ENCODE results near the gene SLC47A2.
"Not testable (repeated sequence)": the region's sequence is repeated elsewhere in the genome, so short reads cannot be mapped to it uniquely, and the experiment has no call there.

The SLC47A2 gene

DNA sequence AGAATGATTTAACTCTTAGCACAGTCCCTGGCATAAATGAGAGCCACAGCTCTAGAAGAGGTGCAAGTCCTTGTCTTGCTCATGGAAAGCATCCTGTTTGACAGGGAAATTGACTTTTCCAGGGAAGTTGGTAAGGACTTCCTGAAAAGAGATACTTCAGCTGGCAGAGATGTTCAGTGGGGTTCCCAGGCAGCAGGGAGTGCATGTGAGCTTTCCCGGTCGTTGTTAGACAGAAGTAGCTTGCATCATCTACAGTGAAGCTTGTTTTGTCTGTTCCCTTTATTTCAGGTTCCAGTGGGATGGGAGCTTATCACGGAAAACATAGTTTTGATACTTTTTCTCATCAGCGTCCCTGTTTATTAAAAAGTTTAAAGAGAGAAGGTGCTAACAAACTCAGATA, 45.0 kb downstream of the SLC47A2 start:
- DNase-seq (ENCODE audit: low read depth in 4 of 4, low spot score in 1 of 4) = no peak

DNA sequence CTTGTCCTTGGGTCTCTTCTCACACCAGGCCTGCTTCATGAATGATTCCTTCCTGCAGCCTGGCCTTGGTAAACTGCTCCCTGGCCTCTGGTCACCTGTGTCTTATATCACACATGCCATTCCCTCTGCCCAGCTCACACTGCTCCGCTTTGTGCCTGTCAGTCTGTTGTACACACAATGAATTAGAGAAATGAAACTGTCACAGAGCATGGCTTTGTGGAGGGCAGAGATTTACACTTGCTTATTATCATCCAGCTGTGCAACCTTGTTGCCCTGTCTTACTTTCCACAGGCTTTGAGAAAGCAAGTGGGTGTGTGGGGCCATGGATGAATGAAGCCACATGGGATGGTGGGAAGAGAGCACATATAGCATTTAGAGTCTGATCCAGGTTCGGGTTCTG, 45.5 kb downstream of the SLC47A2 start:
- no peak for DNase-seq (ENCODE audit: low read depth in 4 of 4, low spot score in 1 of 4)

DNA sequence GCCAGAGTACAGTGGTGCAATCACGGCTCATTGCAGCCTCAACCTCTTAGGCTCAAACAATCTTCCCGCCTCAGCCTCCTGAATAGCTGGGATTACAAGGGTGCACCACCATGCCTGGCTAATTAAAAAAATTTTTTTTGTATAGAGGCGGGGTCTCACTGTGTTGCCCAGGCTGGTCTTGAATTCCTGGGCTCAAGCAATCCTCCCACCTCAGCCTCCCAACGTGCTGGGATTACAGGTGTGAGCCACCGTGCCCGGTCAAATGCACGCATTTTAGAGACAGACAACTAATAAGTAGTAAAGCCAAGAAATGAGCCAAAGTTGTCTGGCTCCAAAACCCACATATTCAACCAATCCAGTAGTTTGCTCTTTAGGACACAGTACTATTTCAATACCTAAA, 46.7 kb downstream of the SLC47A2 start:
- not testable (repeated sequence) for DNase-seq (ENCODE audit: low read depth in 4 of 4, low spot score in 1 of 4)

DNA sequence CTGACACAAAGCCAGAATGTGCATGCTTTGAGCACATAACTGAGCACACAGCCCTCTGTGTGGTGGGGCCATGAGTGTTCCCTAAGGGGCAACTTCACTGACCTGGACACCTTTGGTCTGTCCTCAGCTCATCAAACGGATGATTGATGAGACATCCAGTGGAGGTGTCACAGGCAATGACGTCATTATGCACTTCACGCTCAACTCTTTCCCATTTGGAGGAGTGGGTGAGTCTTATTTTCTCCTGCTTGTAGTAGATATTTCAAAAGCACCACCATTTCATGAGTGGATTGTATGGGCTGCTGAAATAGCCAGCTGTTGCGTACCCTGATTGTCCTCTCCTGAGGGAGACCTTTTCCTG, 51.6 kb downstream of the SLC47A2 start:
- no peak for DNase-seq (ENCODE audit: low read depth in 4 of 4, low spot score in 1 of 4)

DNA sequence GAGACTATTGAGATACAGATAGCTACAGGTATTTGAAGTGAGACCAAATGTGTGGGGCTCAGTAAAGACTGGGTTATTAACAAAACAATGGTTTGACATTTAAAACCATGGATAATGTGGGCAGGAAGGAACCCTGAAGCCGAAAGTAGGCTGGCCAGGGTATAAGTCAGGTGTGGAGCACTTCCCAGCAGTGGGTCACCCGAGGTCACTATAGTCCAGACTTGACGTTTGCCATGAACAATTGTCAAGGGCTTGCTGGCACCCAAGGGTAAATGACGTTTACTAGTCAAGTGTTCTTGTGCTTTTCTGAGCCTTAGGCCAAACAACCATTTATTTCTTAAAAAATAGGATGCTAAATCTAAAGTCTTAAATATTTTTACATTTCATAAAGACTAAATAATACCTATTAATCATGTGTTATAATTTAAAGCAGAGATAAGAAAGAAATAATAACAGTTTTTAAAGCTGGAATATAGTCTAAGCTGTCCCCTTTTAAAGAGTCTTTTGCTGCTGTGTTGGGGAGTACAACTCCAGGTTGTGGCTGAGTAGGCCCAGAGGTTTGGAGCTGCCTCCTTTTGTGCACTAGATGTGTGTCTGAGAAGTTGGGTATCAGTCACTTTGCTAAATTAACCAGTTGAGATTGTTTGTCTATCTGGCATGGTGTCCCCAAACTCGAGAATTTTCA, 52.1 kb downstream of the SLC47A2 start:
- no peak for DNase-seq (ENCODE audit: low read depth in 4 of 4, low spot score in 1 of 4)

DNA sequence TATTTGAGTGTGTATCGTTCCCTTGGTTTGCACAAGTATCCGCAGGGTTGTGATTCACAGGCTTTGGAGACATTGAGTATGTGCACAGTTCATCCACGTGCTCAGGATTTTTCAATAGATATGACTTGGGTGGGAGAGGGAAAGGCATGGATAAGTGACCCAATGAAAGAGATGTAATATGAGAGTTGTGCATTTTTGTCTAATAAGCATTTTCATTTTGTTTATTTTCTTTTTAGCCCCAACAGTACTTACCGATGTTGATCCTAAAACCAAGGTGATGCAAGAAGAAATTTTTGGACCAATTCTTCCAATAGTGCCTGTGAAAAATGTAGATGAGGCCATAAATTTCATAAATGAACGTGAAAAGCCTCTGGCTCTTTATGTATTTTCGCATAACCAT, 53.3 kb downstream of the SLC47A2 start:
- DNase-seq (ENCODE audit: low read depth in 4 of 4, low spot score in 1 of 4) = no peak

DNA sequence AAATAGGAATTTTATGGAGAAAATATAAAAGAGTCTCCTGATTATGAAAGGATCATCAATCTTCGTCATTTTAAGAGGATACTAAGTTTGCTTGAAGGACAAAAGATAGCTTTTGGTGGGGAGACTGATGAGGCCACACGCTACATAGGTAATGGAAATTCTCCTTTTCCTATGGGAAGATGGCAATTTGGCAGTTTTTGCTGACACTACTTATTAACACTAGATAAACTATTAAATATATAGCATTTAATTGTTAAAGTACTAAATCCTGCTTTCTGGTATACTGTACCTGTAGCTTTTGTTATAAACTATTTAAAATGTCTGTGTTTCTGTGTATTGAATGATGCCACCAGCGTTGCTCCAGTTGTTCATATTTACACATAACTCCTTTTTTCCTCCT, 55.3 kb downstream of the SLC47A2 start:
- no peak for DNase-seq (ENCODE audit: low read depth in 4 of 4, low spot score in 1 of 4)

DNA sequence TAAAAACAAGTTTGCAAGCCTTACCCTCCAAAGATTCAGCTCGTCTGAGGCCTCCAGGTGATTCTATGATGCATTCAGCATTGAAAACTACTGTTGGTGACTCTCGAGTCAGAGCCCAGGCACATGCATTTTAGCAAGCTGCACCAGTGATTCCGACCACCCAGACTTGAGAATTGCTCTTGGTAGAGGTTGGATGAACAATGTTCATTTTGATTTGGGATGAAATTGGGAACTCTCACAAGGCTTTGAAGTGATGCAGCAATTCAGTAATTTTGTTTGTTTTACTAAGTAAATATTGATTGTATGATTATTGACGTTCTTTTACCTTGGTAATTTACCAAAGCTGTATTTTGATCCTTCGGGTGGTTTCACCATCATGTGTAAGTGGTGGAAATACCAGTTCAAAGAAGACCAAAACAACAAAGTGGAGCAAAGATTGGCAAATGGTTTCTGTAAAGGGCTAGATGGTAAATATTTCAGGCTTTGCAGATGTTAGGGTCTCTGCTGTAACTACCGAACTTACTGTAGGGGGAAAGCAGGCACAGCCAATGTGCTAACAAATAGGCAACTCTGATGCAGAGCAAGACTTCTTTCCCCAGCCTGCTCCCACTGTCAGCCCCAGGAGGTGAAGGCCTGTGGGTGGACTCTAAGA, 56.0 kb downstream of the SLC47A2 start:
- no peak for DNase-seq (ENCODE audit: low read depth in 4 of 4, low spot score in 1 of 4)

DNA sequence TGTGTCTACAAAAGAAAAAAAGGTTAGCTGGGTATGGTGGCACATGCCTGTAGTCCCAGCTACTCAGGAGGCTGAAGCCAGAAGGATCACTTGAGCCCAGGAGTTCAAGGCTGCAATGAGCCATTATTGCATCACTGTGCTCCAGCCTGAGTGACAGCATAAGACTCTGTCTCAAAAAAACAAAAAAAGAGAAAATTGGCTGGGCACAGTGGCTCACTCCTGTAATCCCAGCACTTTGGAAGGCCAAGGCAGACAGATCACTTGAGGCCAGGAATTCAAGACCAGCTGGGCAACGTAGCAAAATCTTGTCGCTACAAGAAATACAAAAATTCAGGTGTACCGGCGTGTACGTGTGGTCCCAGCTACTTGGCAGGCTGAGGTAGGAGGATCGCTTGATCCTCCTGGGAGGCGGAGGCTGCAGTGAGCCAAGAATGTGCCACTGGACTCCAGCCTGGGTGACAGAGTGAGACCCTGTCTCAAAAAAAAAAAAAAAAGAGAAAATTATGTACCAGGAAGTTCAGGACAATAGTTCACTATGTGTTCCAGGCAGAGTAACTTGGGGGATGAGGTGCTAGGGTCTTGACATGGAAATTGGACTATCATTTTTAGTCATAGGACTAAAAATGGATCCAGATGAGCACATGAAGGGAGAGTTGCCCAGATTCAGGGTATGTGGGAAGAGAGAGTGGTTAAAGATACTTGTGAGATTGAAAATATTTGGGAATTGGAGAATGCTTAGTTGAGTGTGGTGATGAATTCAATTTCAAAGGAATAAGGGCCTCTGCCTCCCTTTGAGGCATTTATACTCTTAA, 56.8 kb downstream of the SLC47A2 start:
- no peak for DNase-seq (ENCODE audit: low read depth in 4 of 4, low spot score in 1 of 4)

DNA sequence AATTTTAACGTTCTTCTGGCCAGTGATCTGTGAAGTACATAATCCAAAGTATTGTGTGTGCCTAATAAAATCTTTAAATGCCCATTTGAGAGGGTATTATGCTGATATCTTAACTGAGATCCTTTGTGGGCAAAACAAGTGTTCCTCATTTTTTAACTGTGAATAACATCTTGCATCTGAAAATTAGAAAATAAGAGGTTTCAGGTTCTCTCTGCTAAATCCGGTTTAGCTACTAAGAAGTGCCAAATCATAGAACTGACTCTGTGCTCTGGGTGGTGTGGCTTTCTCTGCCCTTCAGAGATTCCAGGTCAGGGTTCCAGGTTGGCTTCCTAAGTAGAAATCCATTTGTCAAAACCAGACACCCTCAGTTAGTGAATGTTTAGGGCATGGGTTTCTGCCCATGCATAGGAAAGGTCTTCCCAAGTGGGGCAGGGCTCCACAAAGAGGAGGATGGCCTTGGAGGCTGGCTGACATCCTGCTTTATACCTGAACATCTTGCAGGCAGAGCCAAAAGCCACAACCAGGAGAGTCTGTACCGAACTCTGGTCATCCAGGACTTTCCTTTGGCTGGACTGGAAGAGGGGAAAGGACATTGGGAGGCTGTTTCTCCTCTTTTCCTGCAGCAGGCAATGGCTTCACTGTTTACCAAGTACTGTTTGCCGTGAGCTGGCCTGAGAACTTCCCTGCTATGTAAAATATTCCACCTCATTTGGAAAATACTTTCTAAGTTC, 59.4 kb downstream of the SLC47A2 start:
- no peak for DNase-seq (ENCODE audit: low read depth in 4 of 4, low spot score in 1 of 4)

DNA sequence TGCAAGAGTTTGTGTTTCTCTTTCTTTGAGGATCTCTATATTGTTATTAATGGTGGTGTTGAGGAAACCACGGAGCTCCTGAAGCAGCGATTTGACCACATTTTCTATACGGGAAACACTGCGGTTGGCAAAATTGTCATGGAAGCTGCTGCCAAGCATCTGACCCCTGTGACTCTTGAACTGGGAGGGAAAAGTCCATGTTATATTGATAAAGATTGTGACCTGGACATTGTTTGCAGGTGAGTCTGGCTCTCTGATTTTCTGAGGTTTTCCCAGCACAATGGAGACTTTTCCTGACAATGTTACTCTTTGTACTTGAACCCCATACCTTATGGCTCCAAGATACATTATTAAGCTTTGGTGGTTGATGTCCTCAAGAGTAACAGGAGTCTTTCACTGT, 60.0 kb downstream of the SLC47A2 start:
- DNase-seq (ENCODE audit: low read depth in 4 of 4, low spot score in 1 of 4) = no peak

DNA sequence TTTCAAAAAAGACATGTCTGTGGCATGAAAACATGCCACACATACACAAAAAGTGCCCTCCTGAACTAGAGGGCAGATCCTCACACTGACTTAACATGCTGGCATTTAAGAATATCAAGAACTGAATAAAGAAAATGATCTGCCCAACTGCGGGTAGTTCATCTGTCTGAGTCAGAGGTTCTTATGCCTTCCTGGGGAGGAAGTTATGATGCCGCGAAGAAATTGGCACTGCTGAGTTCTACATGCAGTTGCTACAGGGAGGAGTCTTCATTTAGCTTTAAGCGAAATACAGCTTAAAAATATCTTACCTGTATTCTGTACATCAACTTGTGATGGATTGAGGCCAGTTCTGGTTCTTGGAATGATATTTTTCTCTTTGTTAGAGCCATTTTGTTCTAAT, 61.5 kb downstream of the SLC47A2 start:
- DNase-seq (ENCODE audit: low read depth in 4 of 4, low spot score in 1 of 4) = no peak

DNA sequence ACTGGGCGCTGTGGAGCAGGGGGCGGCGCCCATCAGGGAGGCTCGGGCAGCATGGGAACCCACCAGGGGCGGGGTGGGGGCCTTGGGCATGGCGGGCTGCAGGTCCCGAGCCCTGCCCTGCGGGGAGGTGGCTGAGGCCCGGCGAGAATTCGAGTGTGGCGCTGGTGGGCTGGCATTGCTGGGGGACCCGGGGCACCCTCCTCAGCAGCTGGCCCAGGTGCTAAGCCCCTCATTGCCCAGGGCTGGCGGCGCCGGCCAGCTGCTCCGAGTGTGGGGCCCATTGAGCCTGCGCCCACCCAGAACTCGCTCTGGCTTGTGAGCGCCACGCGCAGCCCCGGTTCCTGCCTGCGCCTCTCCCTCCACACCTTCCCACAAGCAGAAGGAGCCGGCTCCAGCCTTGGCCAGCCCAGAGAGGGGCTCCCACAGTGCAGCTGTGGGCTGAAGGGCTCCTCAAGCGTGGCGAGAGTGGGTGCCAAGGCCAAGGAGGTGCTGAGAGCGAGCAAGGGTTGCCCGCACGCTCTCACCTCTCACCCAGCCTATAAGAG, 62.0 kb downstream of the SLC47A2 start:
- DNase-seq (ENCODE audit: low read depth in 4 of 4, low spot score in 1 of 4) = no peak

DNA sequence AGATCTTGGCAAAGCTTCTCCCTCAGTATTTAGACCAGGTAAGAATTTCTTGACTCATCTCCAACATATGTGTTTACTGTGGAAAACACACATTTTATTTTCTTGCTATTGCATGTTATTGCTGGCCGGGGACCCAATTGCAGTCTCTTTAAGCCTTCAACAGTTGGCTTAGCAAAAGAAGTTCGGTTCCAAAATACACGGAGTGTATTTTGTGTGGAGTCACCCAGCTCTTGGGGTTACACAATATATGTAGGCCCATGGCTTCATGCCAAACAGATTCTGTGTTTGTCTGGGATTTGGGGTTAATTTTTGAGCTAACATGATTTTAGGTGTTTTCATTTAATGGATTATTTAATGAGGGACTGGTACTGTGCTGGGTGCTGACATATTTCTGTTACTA, 63.8 kb downstream of the SLC47A2 start:
- DNase-seq (ENCODE audit: low read depth in 4 of 4, low spot score in 1 of 4) = no peak

DNA sequence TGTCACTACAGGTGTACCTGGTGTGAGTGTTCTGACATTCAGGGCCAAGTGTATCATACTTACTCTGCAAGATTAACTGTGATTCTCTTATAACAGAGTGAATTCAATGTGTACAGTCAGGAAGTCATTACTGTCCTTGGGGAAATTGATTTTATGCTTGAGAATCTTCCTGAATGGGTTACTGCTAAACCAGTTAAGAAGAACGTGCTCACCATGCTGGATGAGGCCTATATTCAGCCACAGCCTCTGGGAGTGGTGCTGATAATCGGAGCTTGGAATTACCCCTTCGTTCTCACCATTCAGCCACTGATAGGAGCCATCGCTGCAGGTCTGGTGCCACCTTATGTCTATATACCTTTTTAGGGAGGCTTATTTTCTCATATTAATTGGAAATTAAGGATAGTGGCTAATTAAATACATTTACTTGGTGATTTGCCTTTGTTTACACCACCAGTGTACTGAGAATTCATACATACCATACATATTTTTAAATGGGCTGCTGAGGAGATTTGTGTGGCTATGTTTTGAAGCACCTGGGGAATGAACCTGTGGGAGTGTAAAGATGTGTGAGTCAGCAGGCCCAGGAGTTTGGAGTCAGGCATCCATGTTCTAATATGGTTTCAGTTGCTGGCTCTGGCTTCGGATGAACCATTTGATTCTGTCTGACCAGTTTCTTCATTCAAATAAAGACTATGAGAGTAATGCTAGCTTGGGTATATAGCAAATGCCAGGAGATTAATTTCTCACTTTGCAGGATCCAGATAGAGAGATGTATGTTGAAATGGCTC, 64.7 kb downstream of the SLC47A2 start:
- no peak for DNase-seq (ENCODE audit: low read depth in 4 of 4, low spot score in 1 of 4)

DNA sequence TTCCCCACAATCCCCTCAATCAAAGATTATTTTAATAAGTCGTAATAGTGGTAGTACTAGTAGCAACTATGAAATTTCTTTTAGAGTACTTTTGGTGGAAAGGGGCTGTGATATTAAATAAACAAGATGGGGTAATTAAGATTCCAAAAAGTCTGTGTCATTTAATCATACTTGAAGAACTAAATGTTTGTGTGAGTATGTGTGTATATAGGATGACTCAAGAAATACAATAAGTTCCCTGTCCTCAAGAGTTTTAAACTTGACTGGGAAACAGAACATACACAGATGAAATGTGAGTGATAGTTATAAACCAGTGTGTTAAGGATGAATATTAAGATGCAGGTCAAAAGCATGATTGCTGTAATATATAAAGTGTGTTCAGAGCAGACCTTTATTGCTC, 65.6 kb downstream of the SLC47A2 start:
- no peak for DNase-seq (ENCODE audit: low read depth in 4 of 4, low spot score in 1 of 4)

DNA sequence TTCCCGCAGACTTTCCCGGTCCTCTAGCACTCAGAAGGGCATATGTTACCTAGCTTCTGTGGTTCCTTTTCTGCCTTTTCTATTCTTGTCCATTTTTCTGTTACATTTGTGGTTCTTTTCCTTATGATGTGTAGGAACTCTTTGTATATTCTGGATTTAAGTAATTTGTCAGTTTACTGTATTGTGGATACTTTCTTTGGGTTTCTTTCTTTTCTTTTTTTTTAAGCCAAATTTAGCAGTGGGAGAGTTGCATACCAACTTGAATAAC, 67.2 kb downstream of the SLC47A2 start:
- DNase-seq (ENCODE audit: low read depth in 4 of 4, low spot score in 1 of 4) = no peak

DNA sequence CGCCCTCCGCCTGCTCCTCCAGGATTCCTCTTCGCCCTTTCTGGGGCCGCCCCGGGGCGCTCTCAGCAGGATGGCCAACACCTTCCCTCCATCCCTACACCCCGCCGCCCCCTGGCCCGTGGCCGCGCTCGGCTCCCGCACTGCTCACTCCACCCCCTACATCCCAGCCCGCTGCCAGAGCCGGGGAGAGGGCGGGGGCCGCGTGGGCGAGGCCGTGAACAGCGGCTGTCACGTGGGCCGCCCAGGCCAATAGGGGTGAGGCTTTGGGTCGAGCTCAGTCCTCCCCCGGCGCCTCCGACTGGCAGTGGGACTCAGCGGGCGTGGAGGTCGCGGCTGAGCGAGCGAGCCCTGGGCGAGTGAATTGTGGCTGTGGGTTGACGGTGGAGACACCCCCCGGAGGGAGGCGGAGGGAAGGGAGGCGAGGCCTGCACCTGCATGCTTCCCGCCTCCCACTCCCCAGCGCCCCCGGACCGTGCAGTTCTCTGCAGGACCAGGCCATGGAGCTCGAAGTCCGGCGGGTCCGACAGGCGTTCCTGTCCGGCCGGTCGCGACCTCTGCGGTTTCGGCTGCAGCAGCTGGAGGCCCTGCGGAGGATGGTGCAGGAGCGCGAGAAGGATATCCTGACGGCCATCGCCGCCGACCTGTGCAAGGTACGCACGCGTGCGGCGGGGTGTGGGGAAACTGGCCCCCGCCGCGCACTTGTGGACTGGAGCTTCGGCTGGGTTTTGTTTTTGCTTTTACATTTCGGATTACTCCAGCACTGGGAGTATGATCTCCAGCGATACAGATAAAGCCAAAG, 67.7 kb downstream of the SLC47A2 start, which contains the start of gene ALDH3A2:
Gene ALDH3A2, plus strand, starts transcription at position 277 of the 799 bp plus-strand sequence. Its CDS starts 221 bp downstream, at position 498.
- peak; percentile 85 to 94 (median 91) for DNase-seq (ENCODE audit: low read depth in 4 of 4, low spot score in 1 of 4)

DNA sequence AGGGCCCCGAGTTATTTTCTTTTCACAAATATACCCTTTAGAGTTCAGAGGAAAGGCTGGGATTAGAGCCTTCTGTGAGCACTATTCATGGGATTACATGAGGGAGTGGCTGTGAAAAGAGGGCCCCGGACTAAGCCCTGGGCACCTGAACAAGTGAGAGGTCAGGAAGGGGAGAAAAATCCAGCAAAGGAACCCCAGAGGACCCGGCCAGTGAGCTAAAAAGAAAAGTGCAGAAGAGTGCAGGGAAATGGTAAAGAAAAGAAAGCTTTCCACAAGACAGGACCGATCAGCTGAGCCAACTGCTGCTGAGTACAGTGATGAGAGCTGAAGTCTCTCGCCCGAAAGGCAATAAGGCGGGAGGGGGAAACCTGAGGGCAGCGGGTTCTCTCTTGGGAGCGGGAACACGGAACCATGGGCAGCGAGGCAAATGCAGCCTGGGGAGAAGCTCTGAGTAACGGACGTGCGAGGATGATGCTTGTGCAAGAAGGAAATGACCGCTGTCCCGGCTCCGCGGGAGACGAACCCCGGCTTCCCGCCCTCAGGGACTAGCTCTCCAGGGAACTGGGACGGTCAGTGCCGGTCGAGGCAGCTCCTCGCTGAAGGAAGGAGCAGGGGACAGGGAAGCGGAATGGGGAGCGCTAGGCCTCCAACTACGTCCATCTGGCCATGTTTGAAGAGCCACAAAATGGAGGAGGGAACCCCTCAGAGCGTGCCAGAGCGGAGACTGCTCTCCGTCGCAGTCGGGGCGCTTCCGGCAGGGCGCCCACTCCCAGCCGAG, 68.5 kb downstream of the SLC47A2 start:
- DNase-seq (ENCODE audit: low read depth in 4 of 4, low spot score in 1 of 4) = peak; percentile 0 to 17 (median 13)
